H1 (cell line): ENCODE measurements around the gene ESYT2. TPM values are rescaled to one million over a fixed set of nuclear protein-coding genes. Genes with fewer than 3 reads are reported as not detected.

Experiments
- CTCF ChIA-PET: fragments of 300-600 bp; sonication (Branson Sonifier 250); formaldehyde crosslinking; loops from one replicate; lab custom pipeline; 2021; ENCODE audit not compliant: partially characterized antibody; lab: Charles Lee
- POLR2A ChIA-PET: fragments of 300-600 bp; sonication (Branson Sonifier 250); formaldehyde crosslinking; loops from one replicate; lab custom pipeline; 2021; ENCODE audit warnings: inconsistent platforms; ENCODE audit not compliant: partially characterized antibody; lab: Charles Lee
- DNase-seq, 2 experiments: peaks; one replicate each; pipeline versions ENCODE4 v3.0.0 to v3.0.0-alpha.2; 2010 to 2022; ENCODE audit warnings: low spot score in 2 of 2, low read depth in 1 of 2, mixed read lengths in 1 of 2
- FAIRE-seq: peaks from 2 replicates; lab custom pipeline; 2011; peaks lifted over from hg19 to GRCh38; lab: Jason Lieb, UNC
- H2AFZ ChIP-seq: 2 replicates; pipeline ENCODE4 v1.8.1; 2012; ENCODE audit warnings: low read length, inconsistent platforms
- H2AK5ac ChIP-seq: 2 replicates; pipeline ENCODE4 v1.6.1; 2013; ENCODE audit warnings: low read depth, low read length
- H2BK120ac ChIP-seq: replicated peaks from 2 replicates; pipeline ENCODE3; 2013; ENCODE audit warnings: low read depth, low read length, inconsistent platforms
- H2BK12ac ChIP-seq: 2 replicates; pipeline ENCODE4 v1.6.1; 2013; ENCODE audit warnings: low read depth, low read length
- H2BK15ac ChIP-seq: 2 replicates; pipeline ENCODE4 v1.6.1; 2013; ENCODE audit warnings: low read length
- H2BK20ac ChIP-seq: 2 replicates; pipeline ENCODE4 v1.6.1; 2013; ENCODE audit warnings: low read length
- H2BK5ac ChIP-seq: 2 replicates; pipeline ENCODE4 v1.6.1; 2013; ENCODE audit warnings: low read depth, low read length
- H3K14ac ChIP-seq: 2 replicates; pipeline ENCODE4 v1.6.1; 2013; ENCODE audit warnings: inconsistent platforms; ENCODE audit not compliant: insufficient read length
- H3K18ac ChIP-seq: 2 replicates; pipeline ENCODE4 v1.6.1; 2013; ENCODE audit warnings: low read length; ENCODE audit errors: extremely low read depth
- H3K23ac ChIP-seq: 2 replicates; pipeline ENCODE4 v1.6.1; 2013; ENCODE audit warnings: inconsistent platforms; ENCODE audit not compliant: insufficient read length
- H3K23me2 ChIP-seq: 2 replicates; pipeline ENCODE4 v1.6.1; 2013; ENCODE audit warnings: low read depth, low read length
- H3K27ac ChIP-seq: 2 replicates; pipeline ENCODE4 v1.6.1; 2011; ENCODE audit warnings: low read depth, low read length, inconsistent platforms
- H3K27me3 ChIP-seq, 4 experiments: replicated peaks in 1 of 4; 1 replicate in 1 of 4; 2 replicates in 3 of 4; pipeline versions ENCODE4 v1.6.1 to v1.8.1; 2011 to 2013; ENCODE audit warnings: low read length in 3 of 4, mild to moderate bottlenecking in 3 of 4, inconsistent platforms in 2 of 4, mixed read lengths in 2 of 4, moderate library complexity in 1 of 4; ENCODE audit not compliant: control insufficient read depth in 3 of 4, insufficient read depth in 3 of 4; ENCODE audit errors: extremely low read depth in 1 of 4
- H3K36me3 ChIP-seq, 4 experiments: 2 replicates each; pipeline versions ENCODE4 v1.6.1 to v1.8.1; 2011 to 2013; ENCODE audit warnings: mild to moderate bottlenecking in 4 of 4, low read length in 3 of 4, moderate library complexity in 2 of 4, control low read depth in 1 of 4, inconsistent platforms in 1 of 4; ENCODE audit not compliant: insufficient read depth in 4 of 4, control insufficient read depth in 2 of 4
- H3K4ac ChIP-seq: replicated peaks from 2 replicates; pipeline ENCODE3; 2013; ENCODE audit warnings: low read length, low read depth, mixed read lengths, inconsistent platforms; ENCODE audit not compliant: insufficient read length
- H3K4me1 ChIP-seq, 4 experiments: replicated peaks in 1 of 4; 1 replicate in 1 of 4; 2 replicates in 3 of 4; pipeline versions ENCODE4 v1.6.1 to v1.8.1; 2011 to 2013; ENCODE audit warnings: low read length in 3 of 4, inconsistent platforms in 2 of 4, mixed read lengths in 1 of 4; ENCODE audit not compliant: insufficient read depth in 4 of 4, control insufficient read depth in 3 of 4
- H3K4me2 ChIP-seq, 2 experiments: 2 replicates each; pipeline versions ENCODE4 v1.6.1 to v1.8.1; 2011 to 2013; ENCODE audit warnings: low read depth in 2 of 2, low read length in 2 of 2, control low read depth in 1 of 2, inconsistent platforms in 1 of 2, mild to moderate bottlenecking in 1 of 2; ENCODE audit not compliant: insufficient read depth in 1 of 2
- H3K4me3 ChIP-seq, 4 experiments: fragments of 200-600, 300-600 bp in 1 of 4; sonication (generic), shearing (Covaris generic), sonication (Bioruptor Twin) in 1 of 4; 2 replicates each; pipeline versions ENCODE4 v1.5.1 to v1.8.1; 2011 to 2016; ENCODE audit warnings: low read length in 4 of 4, low read depth in 3 of 4, control low read depth in 2 of 4, inconsistent platforms in 2 of 4, mild to moderate bottlenecking in 2 of 4, mixed read lengths in 1 of 4, moderate library complexity in 1 of 4; ENCODE audit not compliant: insufficient read depth in 2 of 4; ENCODE audit errors: extremely low read depth in 1 of 4
- H3K56ac ChIP-seq: replicated peaks from 2 replicates; pipeline ENCODE3; 2013; ENCODE audit warnings: low read depth, mild to moderate bottlenecking, mixed read lengths, low read length, inconsistent platforms; ENCODE audit not compliant: insufficient read length
- H3K79me1 ChIP-seq: 2 replicates; pipeline ENCODE4 v1.6.1; 2013; ENCODE audit warnings: low read depth, low read length, control low read depth
- H3K79me2 ChIP-seq, 2 experiments: 2 replicates each; pipeline versions ENCODE4 v1.6.1 to v1.8.1; 2012 to 2013; ENCODE audit warnings: low read length in 2 of 2, mild to moderate bottlenecking in 2 of 2, inconsistent platforms in 1 of 2; ENCODE audit not compliant: insufficient read depth in 2 of 2, control insufficient read depth in 1 of 2
- H3K9ac ChIP-seq, 4 experiments: replicated peaks in 1 of 4; 1 replicate in 1 of 4; 2 replicates in 3 of 4; pipeline versions ENCODE4 v1.6.1 to v1.8.1; 2011 to 2013; ENCODE audit warnings: low read depth in 3 of 4, low read length in 3 of 4, control low read depth in 2 of 4, mild to moderate bottlenecking in 2 of 4, moderate library complexity in 2 of 4, inconsistent platforms in 1 of 4; ENCODE audit errors: extremely low read depth in 1 of 4
- H3K9me3 ChIP-seq, 2 experiments: 2 replicates each; pipeline versions ENCODE4 v1.6.1 to v1.8.1; 2012 to 2013; ENCODE audit warnings: mild to moderate bottlenecking in 2 of 2, moderate library complexity in 2 of 2, control low read depth in 1 of 2, inconsistent platforms in 1 of 2, low read depth in 1 of 2, low read length in 1 of 2, mixed read lengths in 1 of 2; ENCODE audit not compliant: insufficient read depth in 2 of 2
- H4K20me1 ChIP-seq, 2 experiments: replicated peaks in 1 of 2; 2 replicates each; pipeline versions ENCODE3 to v1.8.1; 2011 to 2013; ENCODE audit warnings: inconsistent platforms in 2 of 2, low read length in 2 of 2, mild to moderate bottlenecking in 1 of 2; ENCODE audit not compliant: insufficient read depth in 2 of 2, control insufficient read depth in 1 of 2
- H4K5ac ChIP-seq: 2 replicates; pipeline ENCODE4 v1.6.1; 2013; ENCODE audit warnings: low read length, low read depth, mixed read lengths, inconsistent platforms; ENCODE audit not compliant: insufficient read length
- H4K8ac ChIP-seq: 2 replicates; pipeline ENCODE4 v1.8.0; 2013; ENCODE audit warnings: mild to moderate bottlenecking, moderate library complexity, low read length, inconsistent platforms; ENCODE audit not compliant: insufficient read depth; ENCODE audit errors: extremely low read depth
- H4K91ac ChIP-seq: replicated peaks from 2 replicates; pipeline ENCODE3; 2013; ENCODE audit warnings: low read length, mixed read lengths, inconsistent platforms; ENCODE audit not compliant: insufficient read length
- ASH2L ChIP-seq: fragments of 200-600, 300-600 bp; sonication (generic); IDR thresholded peaks from one replicate; pipeline ENCODE4 v1.7.1; 2017; ENCODE audit warnings: low read length
- CBX5 ChIP-seq: fragments of 300-800, 300-1000 bp; sonication (generic); IDR thresholded peaks from 2 replicates; pipeline ENCODE4 v1.7.1; 2016; ENCODE audit warnings: antibody characterized with exemption, low read length, low read depth
- HDAC6 ChIP-seq: IDR thresholded peaks from one replicate; pipeline ENCODE4 v1.7.1; 2012; ENCODE audit warnings: low read depth, mild to moderate bottlenecking, inconsistent platforms, low read length, moderate library complexity
- JUND ChIP-seq: IDR thresholded peaks from 2 replicates; pipeline ENCODE4 v1.6.1; 2011; ENCODE audit warnings: mild to moderate bottlenecking, improper control_type of control experiment, low read length
- MAX ChIP-seq: IDR thresholded peaks from 2 replicates; pipeline ENCODE4 v1.6.1; 2012; ENCODE audit warnings: inconsistent platforms
- RFX5 ChIP-seq: IDR thresholded peaks from 2 replicates; pipeline ENCODE4 v1.6.1; 2011; ENCODE audit warnings: low read depth, low read length, improper control_type of control experiment, borderline replicate concordance
- RNF2 ChIP-seq: fragments of 200-900, 300-1000 bp; sonication (generic); IDR thresholded peaks from 2 replicates; pipeline ENCODE4 v1.7.1; 2016; ENCODE audit warnings: borderline replicate concordance, low read depth, mild to moderate bottlenecking, antibody characterized with exemption, low read length; ENCODE audit not compliant: poor library complexity, severe bottlenecking; ENCODE audit errors: missing control alignments
- RXRA ChIP-seq: IDR thresholded peaks from 2 replicates; pipeline ENCODE4 v1.6.1; 2011; ENCODE audit warnings: low read depth, mild to moderate bottlenecking, low read length, moderate library complexity; ENCODE audit not compliant: insufficient read depth
- SAP30 ChIP-seq: fragments of 300-600 bp; sonication (generic); IDR thresholded peaks from 2 replicates; pipeline ENCODE4 v1.7.1; 2012; ENCODE audit warnings: low read length, moderate library complexity, mild to moderate bottlenecking, inconsistent platforms; ENCODE audit not compliant: insufficient read depth, insufficient replicate concordance
- TEAD4 ChIP-seq: IDR thresholded peaks from 2 replicates; pipeline ENCODE4 v1.6.1; 2012; ENCODE audit warnings: low read depth, low read length, inconsistent platforms, mixed read lengths
- ZNF274 ChIP-seq: IDR thresholded peaks from 2 replicates; pipeline ENCODE4 v1.7.0; 2012; ENCODE audit warnings: low read length, borderline replicate concordance; ENCODE audit errors: extremely low read depth
- WGBS, 2 experiments: shearing (Covaris generic) in 1 of 2; methylation state at CpG; one replicate each; pipeline versions ENCODE4 v1.1.6 to v1.1.7; 2013 to 2015; ENCODE audit warnings: low lambda C conversion rate in 2 of 2, mixed read lengths in 2 of 2, inconsistent platforms in 1 of 2, low coverage in 1 of 2, missing lambda C conversion rate in 1 of 2; ENCODE audit not compliant: insufficient replicate concordance in 2 of 2, insufficient coverage in 1 of 2, insufficient read length in 1 of 2; ENCODE audit errors: extremely low coverage in 1 of 2, missing lambda C conversion rate in 1 of 2; 5-methylcytosine and 5-hydroxymethylcytosine counted together
- polyA plus RNA-seq, 7 experiments: library from polyadenylated mRNA; depleted of rRNA in 3 of 7; stranded (reverse) in 5 of 7; unstranded in 2 of 7; fragments of >200 nt in 5 of 7; fragments of 200-250 nt in 2 of 7; gene quantifications; 1 replicate in 5 of 7; 2 replicates in 1 of 7; 4 replicates in 1 of 7; pipeline versions ENCODE4 v1.2.1 to v1.2.3, GENCODE V29; 2011 to 2013; ENCODE audit warnings: missing spikeins in 2 of 7, mixed read lengths in 2 of 7
- total RNA-seq: library from RNA; stranded (reverse); fragmentation: NEBNext Ultra II Directional; extraction: Animal tissue kit (Norgen Biotek cat#: 25700); gene quantifications from 2 replicates; pipeline ENCODE4 v1.2.1, GENCODE V29; 2021
- TF ChIP-seq, protein P1 (sequence below): IDR thresholded peaks from 2 replicates; pipeline ENCODE4 v1.6.1; 2012; ENCODE audit warnings: inconsistent platforms

ESYT2 gene
- total and polyA plus RNA-seq, 2 of the 8 experiments (the other 6 are each of a cell fraction or from before 2014, with no cell fraction given): 27.0 to 37.5 TPM

DNA sequence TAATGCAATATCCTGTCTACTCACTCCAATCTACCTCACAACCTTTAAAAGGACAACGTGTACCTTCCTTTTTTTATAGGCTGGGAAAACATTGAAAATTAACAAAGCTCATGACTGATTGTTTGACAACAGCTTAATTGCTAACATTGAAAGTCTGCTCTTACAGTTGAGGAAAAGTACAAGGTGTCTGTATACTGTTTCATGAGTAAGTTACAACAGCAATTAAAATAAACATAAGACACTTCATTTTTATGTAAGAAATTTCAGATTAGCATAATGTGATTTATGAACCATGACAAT is 96.1 kb downstream of the ESYT2 start:
- H4K20me1 ChIP-seq: peaks cover 0 to 1% of the 10 kb centered on the region in 2 experiments
- H3K4ac ChIP-seq: no peak overlapping the region
- H3K79me2 ChIP-seq: no peaks in the 10 kb centered on the region
- no peak overlapping the region for H2AK5ac ChIP-seq
- no peaks in the 10 kb centered on the region for H3K9me3 ChIP-seq
- H3K27ac ChIP-seq: no peak overlapping the region
- no peak overlapping the region for H3K18ac ChIP-seq
- H3K14ac ChIP-seq: no peak overlapping the region
- ChIA-PET CTCF (interaction anchor here (0.7 to 5.0 kb wide), 28 partner anchors 9 to 389 kb away, joined by 3 to 37 read pairs (median 4); partner anchors contain the start of gene NCAPG2), POLR2A (interaction anchor here (1.2 to 1.9 kb wide), 2 partner anchors 29 to 35 kb away, joined by 4 to 7 read pairs; partner anchors contain the start of gene NCAPG2)
- H3K23me2 ChIP-seq: no peaks in the 10 kb centered on the region; the same call in 1 of the 2 replicates
- DNase-seq: no peak
- no peak overlapping the region for H3K56ac ChIP-seq
- H2BK12ac ChIP-seq: no peak overlapping the region
- peaks cover 0 to 8% (median 7%) of the 10 kb centered on the region in 4 experiments; a peak in 5 of 8 replicates for H3K36me3 ChIP-seq
- FAIRE-seq: no peak
- no peak overlapping the region for H2BK15ac ChIP-seq
- H3K4me1 ChIP-seq: peaks cover 0 to 7% (median 2%) of the 10 kb centered on the region in 4 experiments; a peak in 3 of 7 replicates
- no peak overlapping the region for H4K91ac ChIP-seq
- H4K5ac ChIP-seq: no peak overlapping the region
- no peak overlapping the region for H2AFZ ChIP-seq
- H2BK5ac ChIP-seq: no peak overlapping the region
- 65% methylated on average over 1 of the region's 1 CpG; no CpG with 5 or more reads in 1 of the 2 experiments for WGBS, 2 experiments
- no peaks in the 10 kb centered on the region for H3K27me3 ChIP-seq
- no peak overlapping the region for H3K4me3 ChIP-seq
- H3K4me2 ChIP-seq: no peak overlapping the region
- H3K9ac ChIP-seq: no peak overlapping the region
- H3K23ac ChIP-seq: no peak overlapping the region
- no peak overlapping the region for H2BK120ac ChIP-seq
- H4K8ac ChIP-seq: no peak overlapping the region
- no peak overlapping the region for H2BK20ac ChIP-seq
- no peaks in the 10 kb centered on the region for H3K79me1 ChIP-seq
- TF ChIP-seq SAP30 (no peak), RNF2 (no peak), RXRA (no peak), ZNF274 (no peak), ASH2L (no peak), MAX (no peak), RFX5 (no peak), TEAD4 (no peak), JUND (no peak), HDAC6 (no peak), CBX5 (no peak)
- TF ChIP-seq, protein P1, sequence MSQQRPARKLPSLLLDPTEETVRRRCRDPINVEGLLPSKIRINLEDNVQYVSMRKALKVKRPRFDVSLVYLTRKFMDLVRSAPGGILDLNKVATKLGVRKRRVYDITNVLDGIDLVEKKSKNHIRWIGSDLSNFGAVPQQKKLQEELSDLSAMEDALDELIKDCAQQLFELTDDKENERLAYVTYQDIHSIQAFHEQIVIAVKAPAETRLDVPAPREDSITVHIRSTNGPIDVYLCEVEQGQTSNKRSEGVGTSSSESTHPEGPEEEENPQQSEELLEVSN: no peak
